GM12878 (cell line): ENCODE data around the gene MAIP1. TPM values are rescaled to one million over a fixed set of nuclear protein-coding genes. Genes with fewer than 3 reads are reported as not detected.

Experiments
- ATAC-seq: fragments of 200-7000 bp; cut with Tn5 transposase; 3 replicates; pipeline ENCODE4 v1.9.1; 2020; ENCODE audit warnings: mild to moderate bottlenecking, moderate library complexity
- BruUV-seq: library from RNA; stranded (reverse); fragments of 400-500 nt; replicated peaks from 2 replicates; lab custom pipeline; 2021; lab: Mats Ljungman, UMichigan
- CTCF ChIA-PET: fragments of 300-600 bp; sonication (Branson Sonifier 250); formaldehyde crosslinking; extraction: SDS; loops from one replicate; lab custom pipeline; 2021; ENCODE audit warnings: inconsistent platforms; lab: Yijun Ruan, JAX
- POLR2A ChIA-PET: fragments of 350-600 bp; formaldehyde crosslinking; extraction: SDS; loops from one replicate; lab custom pipeline; 2021; ENCODE audit warnings: inconsistent platforms; lab: Charles Lee
- RAD21 ChIA-PET: fragments of 300-600 bp; sonication (Branson Sonifier 250); formaldehyde crosslinking; loops from one replicate; lab custom pipeline; 2023; ENCODE audit warnings: antibody characterized with exemption; ENCODE audit not compliant: unreplicated experiment; lab: Charles Lee
- SMC1A ChIA-PET: fragments of 300-600 bp; sonication (Branson Sonifier 250); formaldehyde crosslinking; loops from one replicate; lab custom pipeline; 2023; ENCODE audit not compliant: unreplicated experiment, uncharacterized antibody; lab: Charles Lee
- DNase-seq: peaks from one replicate; pipeline ENCODE4 v3.0.0-alpha.2; 2011; ENCODE audit warnings: low read depth, low spot score
- FAIRE-seq: peaks from 3 replicates; lab custom pipeline; 2011; peaks lifted over from hg19 to GRCh38; lab: Jason Lieb, UNC
- H2AFZ ChIP-seq: 2 replicates; pipeline ENCODE4 v1.6.0; 2011; ENCODE audit warnings: low read depth, low read length, control low read depth; ENCODE audit not compliant: control insufficient read depth
- H3K27ac ChIP-seq: 2 replicates; pipeline ENCODE4 v1.5.1; 2011; ENCODE audit warnings: control low read depth; ENCODE audit not compliant: control insufficient read depth, insufficient read depth
- H3K27me3 ChIP-seq, 2 experiments: replicated peaks in 1 of 2; 2 replicates each; pipeline versions ENCODE4 v1.6.0 to v1.6.1; 2011; ENCODE audit warnings: low read length in 1 of 2; ENCODE audit not compliant: control insufficient read depth in 2 of 2, insufficient read depth in 2 of 2
- H3K36me3 ChIP-seq, 2 experiments: 2 replicates each; pipeline ENCODE4 v1.5.1; 2011; ENCODE audit warnings: low read length in 1 of 2; ENCODE audit not compliant: control insufficient read depth in 2 of 2, insufficient read depth in 2 of 2
- H3K4me1 ChIP-seq: 2 replicates; pipeline ENCODE4 v1.6.1; 2011; ENCODE audit warnings: mild to moderate bottlenecking, low read length, moderate library complexity, mixed read lengths; ENCODE audit not compliant: control insufficient read depth, insufficient read depth
- H3K4me2 ChIP-seq: 2 replicates; pipeline ENCODE4 v1.6.0; 2011; ENCODE audit warnings: control low read depth; ENCODE audit not compliant: control insufficient read depth, insufficient read depth
- H3K4me3 ChIP-seq: fragments of 200-600 bp; sonication (generic); 2 replicates; pipeline ENCODE4 v1.5.1; 2016
- H3K79me2 ChIP-seq: 2 replicates; pipeline ENCODE4 v1.6.0; 2011; ENCODE audit warnings: low read length; ENCODE audit not compliant: control insufficient read depth, insufficient read depth
- H3K9ac ChIP-seq: 2 replicates; pipeline ENCODE4 v1.8.0; 2011; ENCODE audit warnings: low read length, control low read depth, mixed read lengths; ENCODE audit not compliant: control insufficient read depth, insufficient read depth
- H3K9me3 ChIP-seq: replicated peaks from 3 replicates; pipeline ENCODE4 v1.5.1; 2011; ENCODE audit warnings: mild to moderate bottlenecking, low read length; ENCODE audit not compliant: control insufficient read depth, insufficient read depth
- H4K20me1 ChIP-seq: 2 replicates; pipeline ENCODE4 v1.6.0; 2011; ENCODE audit not compliant: control insufficient read depth, insufficient read depth
- BACH1 ChIP-seq: fragments of 450-650 bp; IDR thresholded peaks from 2 replicates; pipeline ENCODE4 v1.6.1; 2017; ENCODE audit warnings: mild to moderate bottlenecking, borderline replicate concordance
- FOXM1 ChIP-seq: IDR thresholded peaks from 2 replicates; pipeline ENCODE4 v1.6.1; 2012; ENCODE audit warnings: low read depth, mild to moderate bottlenecking, inconsistent platforms, low read length, moderate library complexity
- MAX ChIP-seq: IDR thresholded peaks from 2 replicates; pipeline ENCODE4 v1.6.1; 2012; ENCODE audit warnings: low read depth, low read length, improper control_type of control experiment
- MYB ChIP-seq: fragments of 150-350 bp; IDR thresholded peaks from 2 replicates; pipeline ENCODE4 v1.6.1; 2014; ENCODE audit warnings: mild to moderate bottlenecking, low read depth, low read length, borderline replicate concordance
- NR2C2 ChIP-seq: IDR thresholded peaks from 2 replicates; pipeline ENCODE4 v1.6.1; 2011; ENCODE audit warnings: borderline replicate concordance, low read depth; ENCODE audit not compliant: control insufficient read depth, insufficient read length
- RB1 ChIP-seq: fragments of 450-650 bp; formaldehyde crosslinking; IDR thresholded peaks from 2 replicates; pipeline ENCODE4 v1.6.1; 2017; ENCODE audit warnings: mild to moderate bottlenecking, borderline replicate concordance
- RFX5 ChIP-seq: IDR thresholded peaks from 2 replicates; pipeline ENCODE4 v1.6.1; 2011; ENCODE audit warnings: low read depth, low read length, improper control_type of control experiment
- SPI1 ChIP-seq: IDR thresholded peaks from 2 replicates; pipeline ENCODE4 v1.6.1; 2011; ENCODE audit warnings: low read depth, mild to moderate bottlenecking, low read length, moderate library complexity, borderline replicate concordance; ENCODE audit not compliant: insufficient read depth
- SUZ12 ChIP-seq: fragments of 200-600 bp; sonication (generic); IDR thresholded peaks from one replicate; pipeline ENCODE4 v1.6.1; 2018; ENCODE audit warnings: antibody characterized with exemption, mild to moderate bottlenecking; ENCODE audit not compliant: unreplicated experiment
- TBL1XR1 ChIP-seq: IDR thresholded peaks from 2 replicates; pipeline ENCODE4 v1.6.1; 2012; ENCODE audit warnings: low read depth, low read length, improper control_type of control experiment
- ZSCAN29 ChIP-seq: fragments of 450-650 bp; IDR thresholded peaks from 2 replicates; pipeline ENCODE4 v1.6.1; 2017; ENCODE audit warnings: mild to moderate bottlenecking, moderate library complexity
- ZZZ3 ChIP-seq: IDR thresholded peaks from 2 replicates; pipeline ENCODE4 v1.6.1; 2011; ENCODE audit warnings: low read depth; ENCODE audit not compliant: control insufficient read depth, insufficient read length
- WGBS: methylation state at CpG from one replicate; pipeline ENCODE4 v1.1.6; 2016; ENCODE audit warnings: low lambda C conversion rate; ENCODE audit not compliant: insufficient replicate concordance, insufficient coverage; ENCODE audit errors: missing lambda C conversion rate; 5-methylcytosine and 5-hydroxymethylcytosine counted together
- in situ Hi-C: fragments of 300-500 bp; cut with MboI; formaldehyde crosslinking; loops from 9 replicates; pipeline ENCODE4 v1.14.3; 2018; ENCODE audit warnings: mixed read lengths
- intact Hi-C: fragments of 100-400 bp; cut with micrococcal nuclease; formaldehyde crosslinking; loops from one replicate; pipeline ENCODE4 v1.14.2; 2022; ENCODE audit not compliant: unreplicated experiment
- polyA plus RNA-seq, 11 experiments: library from polyadenylated mRNA; depleted of rRNA in 4 of 11; unstranded in 6 of 11; stranded (reverse) in 5 of 11; fragments of >200 nt; fragmentation: Nextera tagmentation in 4 of 11; fragmentation: Illumina TruSeq in 1 of 11; extraction: Ambion mirVana in 4 of 11; extraction: Trizol in 1 of 11; gene quantifications; 1 replicate in 1 of 11; 2 replicates in 10 of 11; pipeline versions ENCODE4 v1.2.1 to v1.2.3, GENCODE V29; 2011 to 2016; ENCODE audit warnings: inconsistent platforms in 2 of 11, missing spikeins in 2 of 11, low read depth in 1 of 11
- total RNA-seq, 4 experiments: library from RNA; depleted of rRNA in 3 of 4; stranded (reverse); fragments of >200 nt in 3 of 4; fragmentation: Illumina TruSeq in 1 of 4; extraction: Trizol in 1 of 4; gene quantifications; 2 replicates each; pipeline versions ENCODE4 v1.2.1 to v1.2.3, GENCODE V29; 2013 to 2021

The MAIP1 gene
- total and polyA plus RNA-seq, 10 of the 15 experiments (the other 5 are each of a cell fraction or from before 2014, with no cell fraction given) = 5.4 to 41.4 (median 25.4) TPM

- FAIRE-seq = no peak
- Histone ChIP-seq H3K27ac (no peak overlapping the region), H3K9me3 (no peaks in the 10 kb centered on the region), H3K4me1 (no peaks in the 10 kb centered on the region), H3K4me2 (no peak overlapping the region), H3K4me3 (no peak overlapping the region), H2AFZ (no peak overlapping the region), H3K27me3 (no peaks in the 10 kb centered on the region; a peak in 1 of 4 replicates), H3K79me2 (no peaks in the 10 kb centered on the region), H3K36me3 (no peaks in the 10 kb centered on the region), H3K9ac (no peak overlapping the region), H4K20me1 (no peaks in the 10 kb centered on the region)
- DNase-seq = no peak
- TF ChIP-seq MAX (no peak), RB1 (no peak), RFX5 (no peak), ZSCAN29 (no peak), BACH1 (no peak), TBL1XR1 (no peak), ZZZ3 (no peak), SPI1 (no peak), SUZ12 (no peak), FOXM1 (no peak), NR2C2 (no peak), MYB (no peak)
- 47% methylated on average over 2 of the region's 2 CpGs for WGBS
- CTCF ChIA-PET = interaction anchor here (1.5 kb wide), 1 partner anchor 12 kb away, joined by 5 read pairs; no protein-coding TSS in a partner anchor
- POLR2A ChIA-PET = no interaction called here
- no peak for ATAC-seq
- RAD21 ChIA-PET = no interaction called here
- BruUV-seq = no TSS peak
- in situ Hi-C loops (no loop called here), intact Hi-C loops (no loop called here)
- SMC1A ChIA-PET = no interaction called here
Measured at GRCh38 chr2:199991691-199992090, 36.3 kb downstream of the MAIP1 start.
